Neuronal stem cell (in vitro differentiated cells): ENCODE results near the gene RAP1GAP2.

Experiments used
- DNase-seq: peaks from one replicate; pipeline ENCODE4 v3.0.0-alpha.2; 2013; ENCODE audit warnings: low spot score
- H2AFZ ChIP-seq: one replicate; pipeline ENCODE4 v1.6.1; 2013; ENCODE audit warnings: mild to moderate bottlenecking, low read length, inconsistent platforms
- H2AK5ac ChIP-seq: 2 replicates; pipeline ENCODE4 v1.6.1; 2013; ENCODE audit warnings: low read depth, mild to moderate bottlenecking, inconsistent platforms, low read length, moderate library complexity, mixed read lengths
- H2BK120ac ChIP-seq: 2 replicates; pipeline ENCODE4 v1.6.1; 2013; ENCODE audit warnings: low read depth, mild to moderate bottlenecking, inconsistent platforms, low read length, moderate library complexity, mixed read lengths
- H2BK12ac ChIP-seq: one replicate; pipeline ENCODE4 v1.6.1; 2013; ENCODE audit warnings: low read length, inconsistent platforms
- H2BK15ac ChIP-seq: 2 replicates; pipeline ENCODE4 v1.6.1; 2013; ENCODE audit warnings: mild to moderate bottlenecking, low read length, inconsistent platforms, mixed read lengths
- H2BK5ac ChIP-seq: one replicate; pipeline ENCODE4 v1.6.1; 2013; ENCODE audit warnings: inconsistent platforms, mild to moderate bottlenecking, low read length, moderate library complexity
- H3K14ac ChIP-seq: one replicate; pipeline ENCODE4 v1.6.1; 2013; ENCODE audit warnings: low read length, inconsistent platforms
- H3K18ac ChIP-seq: 2 replicates; pipeline ENCODE4 v1.6.1; 2013; ENCODE audit warnings: low read length, inconsistent platforms
- H3K23ac ChIP-seq: 2 replicates; pipeline ENCODE4 v1.6.1; 2013; ENCODE audit warnings: low read depth, mild to moderate bottlenecking, mixed read lengths, low read length, inconsistent platforms; ENCODE audit not compliant: poor library complexity
- H3K27ac ChIP-seq: replicated peaks from 3 replicates; pipeline ENCODE4 v1.5.1; 2013; ENCODE audit warnings: low read length, inconsistent platforms
- H3K27me3 ChIP-seq, 3 experiments: 2 replicates each; pipeline ENCODE4 v1.6.1; 2013; ENCODE audit warnings: low read length in 3 of 3, mild to moderate bottlenecking in 2 of 3, inconsistent platforms in 1 of 3, low read depth in 1 of 3, mixed read lengths in 1 of 3, moderate library complexity in 1 of 3; ENCODE audit not compliant: control insufficient read depth in 3 of 3, insufficient read depth in 3 of 3
- H3K36me3 ChIP-seq, 2 donors: replicated peaks in 1 of 2; 2 replicates each; pipeline ENCODE4 v1.6.1; 2013; ENCODE audit warnings: low read length in 2 of 2; ENCODE audit not compliant: control insufficient read depth in 2 of 2, insufficient read depth in 2 of 2
- H3K4ac ChIP-seq: 2 replicates; pipeline ENCODE4 v1.6.1; 2013; ENCODE audit warnings: inconsistent platforms, mild to moderate bottlenecking, low read length, moderate library complexity
- H3K4me1 ChIP-seq, 2 donors: 1 replicate in 1 of 2; 2 replicates in 1 of 2; pipeline ENCODE4 v1.6.1; 2013; ENCODE audit warnings: low read length in 2 of 2, low read depth in 1 of 2; ENCODE audit not compliant: control insufficient read depth in 2 of 2, insufficient read depth in 1 of 2
- H3K4me2 ChIP-seq: one replicate; pipeline ENCODE4 v1.6.1; 2013; ENCODE audit warnings: mild to moderate bottlenecking, low read length, inconsistent platforms; ENCODE audit not compliant: insufficient read depth, poor library complexity, severe bottlenecking
- H3K4me3 ChIP-seq, 2 donors: 2 replicates each; pipeline ENCODE4 v1.5.1; 2013; ENCODE audit warnings: low read length in 2 of 2, mild to moderate bottlenecking in 2 of 2, inconsistent platforms in 1 of 2, moderate library complexity in 1 of 2
- H3K79me1 ChIP-seq: one replicate; pipeline ENCODE4 v1.6.1; 2013; ENCODE audit warnings: low read depth, mild to moderate bottlenecking, inconsistent platforms, low read length, moderate library complexity
- H3K9ac ChIP-seq: one replicate; pipeline ENCODE4 v1.6.1; 2013; ENCODE audit warnings: mild to moderate bottlenecking, low read depth, low read length, inconsistent platforms; ENCODE audit not compliant: poor library complexity
- H3K9me3 ChIP-seq, 2 donors: replicated peaks in 1 of 2; 2 replicates each; pipeline versions ENCODE3 to v1.6.1; 2013; ENCODE audit warnings: low read length in 2 of 2, mild to moderate bottlenecking in 2 of 2, inconsistent platforms in 1 of 2, low read depth in 1 of 2, mixed read lengths in 1 of 2, moderate library complexity in 1 of 2; ENCODE audit not compliant: control insufficient read depth in 2 of 2, insufficient read depth in 1 of 2
- H4K8ac ChIP-seq: one replicate; pipeline ENCODE4 v1.6.1; 2013; ENCODE audit warnings: low read depth, mild to moderate bottlenecking, inconsistent platforms, low read length, moderate library complexity
- H4K91ac ChIP-seq: one replicate; pipeline ENCODE4 v1.6.1; 2013; ENCODE audit warnings: low read length, low read depth, mild to moderate bottlenecking, inconsistent platforms; ENCODE audit not compliant: poor library complexity
- WGBS, 2 donors: extraction: QIAGEN DNeasy Blood & Tissue Kit; methylation state at CpG; one replicate each; pipeline ENCODE4 v1.1.7; 2013; ENCODE audit warnings: missing lambda C conversion rate in 2 of 2, mixed read lengths in 1 of 2; ENCODE audit not compliant: insufficient read length in 2 of 2, insufficient replicate concordance in 1 of 2; ENCODE audit errors: extremely low coverage in 2 of 2; 5-methylcytosine and 5-hydroxymethylcytosine counted together

The RAP1GAP2 gene

DNA sequence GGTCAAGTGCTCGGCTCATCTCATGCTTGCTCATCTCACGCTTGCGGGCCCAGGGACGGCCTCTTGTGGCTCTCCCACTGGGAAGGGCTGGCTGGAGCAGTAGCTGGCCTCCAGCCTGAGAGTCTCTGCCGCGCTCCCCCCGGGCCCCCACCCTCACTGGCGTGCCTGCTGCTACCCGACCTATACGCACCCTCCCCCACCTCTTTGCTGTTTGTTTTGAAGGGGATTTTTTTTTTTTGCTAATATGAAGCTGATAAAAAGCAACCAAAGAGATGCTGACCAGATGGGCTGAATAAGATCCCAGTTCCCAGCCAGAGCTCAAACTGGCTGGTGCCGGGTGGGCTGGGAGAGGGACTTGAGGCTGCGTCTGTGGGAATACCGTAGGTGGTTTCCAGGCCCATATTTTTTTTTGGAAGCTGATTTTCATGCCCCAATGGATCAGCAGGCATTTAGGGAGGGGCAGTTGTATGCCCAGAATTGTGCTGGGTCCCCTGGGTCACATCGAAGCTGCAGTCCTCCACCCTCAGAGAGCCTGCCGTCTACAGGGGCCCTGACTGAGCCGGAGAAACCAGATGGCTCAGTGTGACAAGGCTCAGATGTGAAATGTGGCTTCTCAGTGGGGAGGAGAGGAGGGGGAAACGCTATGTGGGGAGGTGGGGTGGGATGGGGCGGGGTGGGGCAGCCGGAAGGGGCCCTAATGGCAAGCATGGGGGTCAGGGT lies 115.0 kb downstream of the RAP1GAP2 start:
- Histone ChIP-seq H3K23ac (no peak overlapping the region), H2BK12ac (no peak overlapping the region), H2AK5ac (no peak overlapping the region), H3K4me1 (peaks cover 0 to 3% of the 10 kb centered on the region in 2 donors), H3K14ac (no peak overlapping the region), H3K4me3 (no peak overlapping the region), H3K4me2 (peak overlapping the region; percentile 4), H3K27me3 (peaks cover 0 to 4% (median 0%) of the 10 kb centered on the region in 3 experiments), H3K9me3 (no peaks in the 10 kb centered on the region), H2BK5ac (no peak overlapping the region), H3K27ac (no peak overlapping the region), H3K18ac (no peak overlapping the region), H4K91ac (no peak overlapping the region), H2AFZ (no peak overlapping the region), H3K36me3 (no peaks in the 10 kb centered on the region), H3K79me1 (no peaks in the 10 kb centered on the region), H3K9ac (no peak overlapping the region), H2BK120ac (no peak overlapping the region), H2BK15ac (no peak overlapping the region), H4K8ac (no peak overlapping the region), H3K4ac (no peak overlapping the region)
- no peak for DNase-seq
- WGBS, 2 donors = no CpG with 5 or more reads among the region's 19 CpGs

DNA sequence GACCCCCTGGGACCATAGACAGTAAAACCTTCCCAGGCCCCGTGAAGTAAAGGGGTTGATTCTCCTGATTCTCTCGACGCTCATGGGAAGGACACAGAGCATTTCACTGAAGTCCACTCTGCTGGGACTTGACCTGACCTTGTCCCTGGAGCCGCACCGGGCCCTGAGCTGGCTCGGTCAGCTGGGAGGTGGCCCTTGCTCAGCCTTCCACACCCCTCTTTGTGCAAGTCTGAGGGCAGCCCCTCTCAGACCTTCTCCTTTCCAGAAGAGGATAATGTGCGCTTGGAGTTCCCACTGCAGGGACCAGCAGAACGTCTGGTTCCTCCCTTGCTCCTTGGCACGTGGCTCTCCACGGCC lies 115.5 kb downstream of the RAP1GAP2 start:
- Histone ChIP-seq H2BK5ac (no peak overlapping the region), H3K27ac (no peak overlapping the region), H3K9me3 (no peaks in the 10 kb centered on the region), H2BK15ac (no peak overlapping the region), H3K4me3 (no peak overlapping the region), H3K4me2 (no peak overlapping the region), H4K8ac (no peak overlapping the region), H2AK5ac (no peak overlapping the region), H3K27me3 (peaks cover 0 to 4% (median 0%) of the 10 kb centered on the region in 3 experiments), H2AFZ (no peak overlapping the region), H3K36me3 (no peaks in the 10 kb centered on the region), H3K4ac (no peak overlapping the region), H3K18ac (no peak overlapping the region), H3K14ac (no peak overlapping the region), H3K4me1 (peaks cover 0 to 3% of the 10 kb centered on the region in 2 donors), H3K23ac (no peak overlapping the region), H3K9ac (no peak overlapping the region), H4K91ac (no peak overlapping the region), H3K79me1 (no peaks in the 10 kb centered on the region), H2BK12ac (no peak overlapping the region), H2BK120ac (no peak overlapping the region)
- no CpG with 5 or more reads among the region's 10 CpGs for WGBS, 2 donors
- DNase-seq = no peak

- Histone ChIP-seq H2BK15ac (no peak overlapping the region), H3K9me3 (no peaks in the 10 kb centered on the region), H2BK120ac (no peak overlapping the region), H2AFZ (no peak overlapping the region), H3K23ac (no peak overlapping the region), H3K4me1 (peaks cover 0 to 3% of the 10 kb centered on the region in 2 donors), H3K36me3 (no peaks in the 10 kb centered on the region), H4K8ac (no peak overlapping the region), H3K14ac (no peak overlapping the region), H3K4ac (no peak overlapping the region), H2BK12ac (no peak overlapping the region), H2AK5ac (no peak overlapping the region), H3K79me1 (no peaks in the 10 kb centered on the region), H3K27me3 (peaks cover 0 to 4% (median 0%) of the 10 kb centered on the region in 3 experiments), H2BK5ac (no peak overlapping the region), H3K4me2 (no peak overlapping the region), H3K18ac (no peak overlapping the region), H3K4me3 (no peak overlapping the region), H4K91ac (no peak overlapping the region), H3K9ac (no peak overlapping the region), H3K27ac (no peak overlapping the region)
- no peak for DNase-seq
Measured at GRCh38 chr17:2912754-2913153, 116.5 kb downstream of the RAP1GAP2 start.

GRCh38 chr17:2916461-2916860 lies 120.2 kb downstream of the RAP1GAP2 start:
- H4K91ac ChIP-seq = no peak overlapping the region
- no peak overlapping the region for H2BK120ac ChIP-seq
- H3K27ac ChIP-seq = no peak overlapping the region
- no peak overlapping the region for H3K18ac ChIP-seq
- H3K9ac ChIP-seq = no peak overlapping the region
- no peak overlapping the region for H2AFZ ChIP-seq
- no peak overlapping the region for H3K4me2 ChIP-seq
- H3K4me3 ChIP-seq = no peak overlapping the region
- H3K79me1 ChIP-seq = no peaks in the 10 kb centered on the region
- no peak overlapping the region for H2BK12ac ChIP-seq
- H2BK15ac ChIP-seq = no peak overlapping the region
- no peak overlapping the region for H3K14ac ChIP-seq
- H3K23ac ChIP-seq = no peak overlapping the region
- no peaks in the 10 kb centered on the region for H3K9me3 ChIP-seq
- H3K27me3 ChIP-seq = peaks cover 0 to 5% (median 0%) of the 10 kb centered on the region in 3 experiments
- H2AK5ac ChIP-seq = no peak overlapping the region
- no peak overlapping the region for H3K4ac ChIP-seq
- no peaks in the 10 kb centered on the region for H3K36me3 ChIP-seq
- no CpG with 5 or more reads among the region's 11 CpGs for WGBS, 2 donors
- H3K4me1 ChIP-seq = no peaks in the 10 kb centered on the region
- no peak overlapping the region for H4K8ac ChIP-seq
- DNase-seq = no peak
- H2BK5ac ChIP-seq = no peak overlapping the region
